Endothelial cell of coronary artery (primary cell): ENCODE data around the gene VSX2. TPM values are rescaled to one million over a fixed set of nuclear protein-coding genes. Genes with fewer than 3 reads are reported as not detected.

Experiments
- total RNA-seq: library from RNA; depleted of rRNA; stranded (reverse); fragments of >200 nt; gene quantifications from 2 replicates; pipeline ENCODE4 v1.2.3, GENCODE V29; 2014

Gene VSX2
- total RNA-seq = not detected in 2 replicates

DNA sequence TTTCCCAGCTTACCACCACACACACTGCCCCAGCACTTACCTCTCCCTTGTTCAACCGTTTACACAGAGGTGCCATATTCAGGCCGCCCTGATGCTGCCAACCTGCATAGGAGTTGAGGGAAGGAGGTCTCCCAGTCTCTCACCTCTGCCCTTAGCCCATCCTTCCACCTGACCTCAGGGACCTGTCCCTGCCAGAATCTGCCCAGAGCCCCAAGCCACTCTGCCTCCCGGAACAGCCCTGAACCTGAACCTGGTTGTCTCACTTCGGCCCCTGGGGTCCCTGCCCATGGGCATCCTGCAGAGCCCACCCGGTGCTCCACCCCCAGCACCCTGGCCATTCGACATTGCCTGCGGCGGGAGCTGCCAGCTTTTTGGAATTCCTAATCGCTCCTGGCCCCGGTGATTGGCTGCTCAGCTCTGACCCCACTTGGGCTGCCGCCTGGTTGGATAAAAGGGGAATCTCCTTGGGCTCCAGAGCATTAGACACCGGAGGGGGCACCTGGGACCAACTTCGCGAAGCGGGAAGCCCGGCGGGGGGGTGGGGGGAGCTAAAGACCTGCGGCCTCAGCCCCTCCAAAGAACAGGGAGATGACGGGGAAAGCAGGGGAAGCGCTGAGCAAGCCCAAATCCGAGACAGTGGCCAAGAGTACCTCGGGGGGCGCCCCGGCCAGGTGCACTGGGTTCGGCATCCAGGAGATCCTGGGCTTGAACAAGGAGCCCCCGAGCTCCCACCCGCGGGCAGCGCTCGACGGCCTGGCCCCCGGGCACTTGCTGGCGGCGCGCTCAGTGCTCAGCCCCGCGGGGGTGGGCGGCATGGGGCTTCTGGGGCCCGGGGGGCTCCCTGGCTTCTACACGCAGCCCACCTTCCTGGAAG lies at the start of gene VSX2:
VSX2 (plus strand) TSS at position 476 of the 874 bp plus-strand sequence; CDS start at position 589, 113 bp downstream.

DNA sequence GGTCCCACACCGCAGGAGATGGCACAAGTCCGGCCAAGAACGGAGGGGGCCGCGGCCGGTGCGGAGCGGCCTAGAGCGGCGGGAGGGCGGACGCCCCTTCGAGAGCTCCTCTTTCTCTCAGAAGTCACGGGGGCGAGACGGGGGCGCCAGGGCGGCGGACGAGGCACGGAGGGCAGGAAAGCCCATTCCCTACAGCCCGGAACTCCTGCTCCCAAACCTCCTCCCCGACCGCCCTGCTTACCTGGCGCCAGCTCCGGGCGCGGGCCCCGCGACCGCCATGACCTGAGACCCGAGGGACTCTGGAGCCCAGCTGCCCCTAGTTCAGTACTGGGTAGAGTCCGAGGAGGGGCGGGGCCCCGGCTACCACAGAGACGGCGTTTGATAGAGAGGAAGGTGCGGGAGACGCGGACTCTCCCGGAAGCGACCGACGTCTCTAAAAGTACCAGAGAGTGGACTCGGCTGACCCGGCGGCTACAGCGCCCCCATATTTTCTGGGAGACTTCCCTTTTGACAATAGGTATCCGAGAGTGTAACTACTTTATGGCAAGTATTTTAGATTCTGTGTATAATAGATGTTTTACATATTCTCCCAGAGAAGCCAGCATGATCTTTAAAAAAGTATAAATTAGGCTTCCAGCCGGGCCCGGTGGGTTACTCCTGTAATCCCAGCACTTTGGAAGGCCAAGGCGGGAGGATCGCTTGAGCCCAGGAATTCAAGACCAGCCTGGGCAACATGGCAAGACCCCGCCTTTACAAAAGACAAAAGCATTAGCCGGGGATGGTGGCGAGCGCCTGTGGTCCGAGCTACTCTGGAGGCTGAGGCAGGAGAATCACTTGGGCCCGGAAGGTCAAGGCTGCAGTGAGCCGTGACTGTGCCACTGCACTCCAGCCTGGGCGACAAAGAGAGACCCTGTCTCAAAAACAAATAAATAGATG lies 63.7 kb downstream of the VSX2 start, which contains the start of gene ABCD4:
ABCD4 (minus strand) TSS at position 301 of the 936 bp plus-strand sequence; CDS start at position 279, 22 bp downstream.

Other genes with a start within 250 kb of the VSX2 start
- gene ENTPD5, start 220.2 kb upstream of the VSX2 start, total RNA-seq = 5.7 and 7.1 TPM in 2 replicates
- gene BBOF1, start 220.1 kb upstream of the VSX2 start, total RNA-seq = 1.8 and 2.5 TPM in 2 replicates
- 14.9 and 15.3 TPM in 2 replicates for gene ALDH6A1, start 155.0 kb upstream of the VSX2 start, total RNA-seq
- gene LIN52, start 154.5 kb upstream of the VSX2 start, total RNA-seq = 6.4 and 9.3 TPM in 2 replicates
- gene ABCD4, start 63.5 kb downstream of the VSX2 start, total RNA-seq = 32.5 and 34.4 TPM in 2 replicates
- gene VRTN, start 109.0 kb downstream of the VSX2 start, total RNA-seq = not detected in 2 replicates
- not detected in 2 replicates for gene SYNDIG1L, start 186.8 kb downstream of the VSX2 start, total RNA-seq